SK-N-SH (cell line): ENCODE measurements around the gene HBA2. TPM values are rescaled to one million over a fixed set of nuclear protein-coding genes. Genes with fewer than 3 reads are reported as not detected.
A peak's percentile ranks its signal among the peaks of the same experiment; 100 is the strongest.
"Not testable (repeated sequence)": the region's sequence is repeated elsewhere in the genome, so short reads cannot be mapped to it uniquely, and the experiment has no call there.

ENCODE experiments used
- CTCF ChIA-PET: fragments of 300-600, 350-600 bp; formaldehyde crosslinking; extraction: SDS; loops from one replicate; lab custom pipeline; 2021; lab: Yijun Ruan, JAX
- POLR2A ChIA-PET: fragments of 350-600 bp; sonication (Branson Sonifier 250); formaldehyde crosslinking; extraction: SDS; loops from one replicate; lab custom pipeline; 2020; ENCODE audit warnings: antibody characterized with exemption, inconsistent platforms; lab: Yijun Ruan, JAX
- DNase-seq: peaks from one replicate; pipeline ENCODE4 v3.0.0; 2012
- H2AFZ ChIP-seq: fragments of 200-600 bp; sonication (generic); 2 replicates; pipeline ENCODE4 v1.8.1; 2016; ENCODE audit warnings: antibody characterized with exemption, mild to moderate bottlenecking, low read depth
- H3F3A ChIP-seq: fragments of 200-600 bp; sonication (generic); replicated peaks from 2 replicates; pipeline ENCODE3; 2016; ENCODE audit warnings: antibody characterized with exemption, mild to moderate bottlenecking; ENCODE audit not compliant: insufficient read depth
- H3K27ac ChIP-seq, 2 experiments: fragments of 200-500 bp in 1 of 2; fragments of 200-600 bp in 1 of 2; sonication (Bioruptor generic) in 1 of 2; sonication (generic), shearing (Covaris generic) in 1 of 2; 2 replicates each; pipeline versions ENCODE4 v1.5.1 to v1.6.1; 2014 to 2016; ENCODE audit warnings: low read depth in 2 of 2, inconsistent platforms in 1 of 2, low read length in 1 of 2, mild to moderate bottlenecking in 1 of 2, mixed read lengths in 1 of 2
- H3K27me3 ChIP-seq: fragments of 200-600 bp; sonication (generic), shearing (Covaris generic); 2 replicates; pipeline ENCODE4 v1.6.1; 2016; ENCODE audit warnings: mixed run types; ENCODE audit not compliant: insufficient read depth
- H3K36me3 ChIP-seq, 2 experiments: fragments of 200-500 bp in 1 of 2; fragments of 200-600 bp in 1 of 2; sonication (Bioruptor generic) in 1 of 2; sonication (generic) in 1 of 2; replicated peaks in 1 of 2; 2 replicates each; pipeline versions ENCODE3 to v1.5.1; 2014 to 2016; ENCODE audit warnings: low read length in 1 of 2, mild to moderate bottlenecking in 1 of 2; ENCODE audit not compliant: insufficient read depth in 2 of 2, control insufficient read depth in 1 of 2
- H3K4me1 ChIP-seq, 2 experiments: fragments of 200-500 bp in 1 of 2; fragments of 200-600 bp in 1 of 2; sonication (Bioruptor generic) in 1 of 2; sonication (generic), shearing (Covaris generic) in 1 of 2; 2 replicates each; pipeline versions ENCODE4 v1.5.1 to v1.6.1; 2014 to 2016; ENCODE audit warnings: low read depth in 1 of 2, low read length in 1 of 2, mixed run types in 1 of 2; ENCODE audit not compliant: insufficient read depth in 2 of 2, control insufficient read depth in 1 of 2
- H3K4me2 ChIP-seq: fragments of 200-600 bp; sonication (generic), shearing (Covaris generic); 2 replicates; pipeline ENCODE4 v1.6.1; 2017; ENCODE audit warnings: mixed run types
- H3K4me3 ChIP-seq, 2 experiments: fragments of 200-500 bp in 1 of 2; fragments of 200-600 bp in 1 of 2; sonication (Bioruptor generic) in 1 of 2; sonication (generic), shearing (Covaris generic) in 1 of 2; 2 replicates each; pipeline versions ENCODE4 v1.5.1 to v1.8.1; 2014 to 2016; ENCODE audit warnings: low read depth in 2 of 2, inconsistent platforms in 1 of 2, low read length in 1 of 2, mild to moderate bottlenecking in 1 of 2, mixed read lengths in 1 of 2, moderate library complexity in 1 of 2
- H3K79me2 ChIP-seq: fragments of 200-600 bp; sonication (generic); 2 replicates; pipeline ENCODE4 v1.8.1; 2017; ENCODE audit warnings: mild to moderate bottlenecking; ENCODE audit not compliant: insufficient read depth
- H3K9ac ChIP-seq: fragments of 200-600 bp; sonication (generic); 2 replicates; pipeline ENCODE4 v1.6.1; 2017; ENCODE audit warnings: mixed run types
- H3K9me2 ChIP-seq: fragments of 200-600 bp; sonication (generic); 2 replicates; pipeline ENCODE4 v1.6.1; 2017; ENCODE audit warnings: mixed run types
- H3K9me3 ChIP-seq: fragments of 200-600 bp; sonication (generic); 2 replicates; pipeline ENCODE4 v1.6.1; 2017; ENCODE audit warnings: mixed run types, mild to moderate bottlenecking, moderate library complexity
- H4K20me1 ChIP-seq: fragments of 200-600 bp; sonication (generic); 2 replicates; pipeline ENCODE4 v1.6.1; 2017; ENCODE audit warnings: mild to moderate bottlenecking, mixed run types; ENCODE audit not compliant: insufficient read depth
- MXI1 ChIP-seq: IDR thresholded peaks from 2 replicates; pipeline ENCODE4 v1.6.1; 2012; ENCODE audit warnings: mild to moderate bottlenecking, low read depth, low read length, improper control_type of control experiment
- REST ChIP-seq: IDR thresholded peaks from 2 replicates; pipeline ENCODE4 v1.6.1; 2012; ENCODE audit warnings: mild to moderate bottlenecking, low read depth, low read length, moderate library complexity
- RFX5 ChIP-seq: IDR thresholded peaks from 2 replicates; pipeline ENCODE4 v1.6.1; 2012; ENCODE audit warnings: mild to moderate bottlenecking, improper control_type of control experiment, low read length
- RXRA ChIP-seq: IDR thresholded peaks from 2 replicates; pipeline ENCODE4 v1.4.0; 2012; ENCODE audit warnings: low read depth, mild to moderate bottlenecking, borderline replicate concordance
- SIN3A ChIP-seq: IDR thresholded peaks from 2 replicates; pipeline ENCODE4 v1.6.1; 2012; ENCODE audit warnings: low read depth, mild to moderate bottlenecking, low read length, moderate library complexity, borderline replicate concordance
- TEAD4 ChIP-seq: IDR thresholded peaks from 2 replicates; pipeline ENCODE4 v1.4.0; 2012; ENCODE audit warnings: mild to moderate bottlenecking, borderline replicate concordance; ENCODE audit not compliant: insufficient read depth
- ZBTB33 ChIP-seq: IDR thresholded peaks from 2 replicates; pipeline ENCODE4 v1.4.0; 2012; ENCODE audit warnings: low read depth, borderline replicate concordance
- WGBS: methylation state at CpG from one replicate; pipeline ENCODE4 v1.1.6; 2017; ENCODE audit warnings: low lambda C conversion rate; 5-methylcytosine and 5-hydroxymethylcytosine counted together
- polyA plus RNA-seq, 3 experiments: library from polyadenylated mRNA; depleted of rRNA; stranded (reverse); fragments of >200 nt; gene quantifications; 2 replicates each; pipeline ENCODE4 v1.2.3, GENCODE V29; 2012

Gene HBA2
- polyA plus RNA-seq, 1 of the 3 experiments (the other 2 are of a cell fraction), result not detected

- Histone ChIP-seq H3K27me3 (peaks cover 33% of the 10 kb centered on the region), H3K36me3 (no peaks in the 10 kb centered on the region), H3K4me1 (peaks cover 0 to 5% of the 10 kb centered on the region in 2 experiments; a peak in 1 of 4 replicates), H3K79me2 (no peaks in the 10 kb centered on the region), H3F3A (peaks cover 7% of the 10 kb centered on the region), H3K4me3 (no peak overlapping the region), H3K9me2 (no peaks in the 10 kb centered on the region), H3K9ac (no peak overlapping the region), H3K4me2 (no peak overlapping the region), H4K20me1 (peaks cover 11% of the 10 kb centered on the region; the same call in 1 of the 2 replicates), H3K27ac (no peak overlapping the region), H3K9me3 (no peaks in the 10 kb centered on the region), H2AFZ (no peak overlapping the region)
- POLR2A ChIA-PET, result no interaction called here
- 0% methylated on average over 1 of the region's 1 CpG for WGBS
- DNase-seq, result no peak
- TF ChIP-seq SIN3A, result no peak
- TF ChIP-seq TEAD4, result no peak
- TF ChIP-seq ZBTB33, result no peak
- 0 out of 2 replicates have a peak, but pooled peaks have one; percentile 34 for TF ChIP-seq REST
- no peak for TF ChIP-seq RFX5
- no peak for TF ChIP-seq RXRA
- TF ChIP-seq MXI1, result no peak
- CTCF ChIA-PET, result interaction anchor here (1.4 to 2.4 kb wide), 3 partner anchors 10 to 64 kb away, joined by 5 to 16 read pairs (median 7); partner anchors contain the start of gene HBQ1
These were observed 1.9 kb upstream of the HBA2 start for GRCh38 chr16:170788-171187.

- H3K36me3 ChIP-seq, H3K9me2 ChIP-seq, H3K4me2 ChIP-seq, H3K4me3 ChIP-seq, H3K9ac ChIP-seq, H3K79me2 ChIP-seq, H3K4me1 ChIP-seq, H3F3A ChIP-seq, H2AFZ ChIP-seq, CTCF ChIA-PET, DNase-seq, POLR2A ChIA-PET, H3K9me3 ChIP-seq, H3K27ac ChIP-seq: not testable (repeated sequence)
- 52% methylated on average over 7 of the region's 44 CpGs for WGBS
- Histone ChIP-seq H4K20me1 (peaks cover 13% of the 10 kb centered on the region), H3K27me3 (peaks cover 27% of the 10 kb centered on the region)
These were observed 657 bp downstream of the HBA2 start for GRCh38 chr16:173211-173854.
